DND-41 (cell line): Measurements from ENCODE around the gene TRAPPC2L.

Experiments used
- ATAC-seq: fragments of 200-7000 bp; cut with Tn5 transposase; 3 replicates; pipeline ENCODE4 v1.9.1; 2021; ENCODE audit warnings: low read depth; ENCODE audit not compliant: insufficient read depth
- DNase-seq: peaks from one replicate; pipeline ENCODE4 v3.0.0-alpha.2; 2020
- H2AFZ ChIP-seq: 2 replicates; pipeline ENCODE4 v1.6.0; 2012; ENCODE audit warnings: low read depth, low read length
- H3K27ac ChIP-seq: 2 replicates; pipeline ENCODE4 v1.5.1; 2012; ENCODE audit warnings: low read length, inconsistent platforms
- H3K27me3 ChIP-seq: fragments of 200-600 bp; sonication (generic); 2 replicates; pipeline ENCODE4 v1.6.0; 2012; ENCODE audit warnings: low read length, mild to moderate bottlenecking, inconsistent platforms; ENCODE audit not compliant: insufficient read depth, poor library complexity
- H3K36me3 ChIP-seq: 2 replicates; pipeline ENCODE4 v1.5.1; 2012; ENCODE audit warnings: low read length, inconsistent platforms; ENCODE audit not compliant: insufficient read depth
- H3K4me1 ChIP-seq: 2 replicates; pipeline ENCODE4 v1.5.1; 2012; ENCODE audit warnings: mild to moderate bottlenecking, low read length; ENCODE audit not compliant: insufficient read depth
- H3K4me2 ChIP-seq: 2 replicates; pipeline ENCODE4 v1.6.0; 2012; ENCODE audit warnings: mild to moderate bottlenecking, moderate library complexity, low read length, inconsistent platforms; ENCODE audit not compliant: insufficient read depth
- H3K4me3 ChIP-seq, 2 experiments: fragments of 200-600 bp in 1 of 2; shearing (Covaris generic) in 1 of 2; 2 replicates each; pipeline ENCODE4 v1.5.1; 2012 to 2016; ENCODE audit warnings: inconsistent platforms in 2 of 2, low read length in 2 of 2, mild to moderate bottlenecking in 2 of 2, low read depth in 1 of 2, moderate library complexity in 1 of 2
- H3K79me2 ChIP-seq: 2 replicates; pipeline ENCODE4 v1.6.0; 2012; ENCODE audit warnings: low read length, inconsistent platforms; ENCODE audit not compliant: insufficient read depth
- H3K9ac ChIP-seq: 2 replicates; pipeline ENCODE4 v1.6.0; 2012; ENCODE audit warnings: low read depth, mild to moderate bottlenecking, inconsistent platforms, low read length, moderate library complexity
- H3K9me3 ChIP-seq: 2 replicates; pipeline ENCODE4 v1.5.1; 2012; ENCODE audit warnings: low read length, moderate library complexity, mild to moderate bottlenecking, inconsistent platforms; ENCODE audit not compliant: insufficient read depth, severe bottlenecking
- H4K20me1 ChIP-seq: 2 replicates; pipeline ENCODE4 v1.6.0; 2012; ENCODE audit warnings: low read length; ENCODE audit not compliant: insufficient read depth
- EZH2 ChIP-seq: IDR thresholded peaks from 3 replicates; pipeline ENCODE4 v1.6.1; 2012; ENCODE audit warnings: borderline replicate concordance, low read depth, mild to moderate bottlenecking, moderate library complexity, low read length, inconsistent platforms; ENCODE audit not compliant: severe bottlenecking
- TF ChIP-seq, protein P1 (sequence below): IDR thresholded peaks from 2 replicates; pipeline ENCODE4 v1.5.1; 2012; ENCODE audit warnings: borderline replicate concordance, low read length, moderate library complexity, mild to moderate bottlenecking; ENCODE audit not compliant: poor library complexity, severe bottlenecking; ENCODE audit errors: extremely low read depth

The TRAPPC2L gene

DNA sequence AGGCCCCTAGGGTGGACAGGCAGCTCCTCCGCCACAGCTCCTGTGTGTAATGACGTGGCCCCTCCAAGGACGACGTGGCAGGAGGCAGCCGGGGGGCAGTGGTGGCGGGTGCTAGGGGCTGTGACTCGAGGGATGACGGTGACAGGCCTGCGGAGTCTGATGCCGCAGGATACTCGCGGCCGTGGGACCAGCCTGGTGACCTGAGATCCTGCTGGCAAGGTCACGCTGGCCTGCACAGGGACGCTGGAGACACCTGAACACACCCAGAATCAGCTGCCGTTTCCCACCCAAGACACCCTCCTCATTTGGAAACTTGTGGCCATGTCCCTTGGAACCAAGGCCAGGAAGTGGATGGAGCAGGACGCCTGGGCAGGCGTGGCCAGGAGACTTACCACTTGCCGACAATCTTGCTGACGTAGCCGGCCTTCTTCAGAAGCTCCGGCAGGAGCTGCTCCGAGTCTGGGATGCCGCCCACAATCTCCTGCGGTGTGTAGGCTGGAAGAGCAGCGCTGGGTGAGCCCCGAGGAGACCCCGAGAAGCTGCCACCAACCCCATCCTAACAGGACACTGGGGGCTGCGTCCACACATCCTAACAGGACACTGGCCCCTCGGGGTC lies 16.2 kb upstream of the TRAPPC2L start:
- Histone ChIP-seq H4K20me1 (peaks cover 10% of the 10 kb centered on the region; the same call in 1 of the 2 replicates), H3K9me3 (no peaks in the 10 kb centered on the region), H3K9ac (no peak overlapping the region), H3K4me2 (no peak overlapping the region), H3K4me1 (no peaks in the 10 kb centered on the region), H3K36me3 (peaks cover 24% of the 10 kb centered on the region), H3K79me2 (no peaks in the 10 kb centered on the region), H3K27me3 (no peaks in the 10 kb centered on the region), H2AFZ (no peak overlapping the region), H3K4me3 (no peak overlapping the region), H3K27ac (no peak overlapping the region)
- TF ChIP-seq EZH2: no peak
- TF ChIP-seq, protein P1, sequence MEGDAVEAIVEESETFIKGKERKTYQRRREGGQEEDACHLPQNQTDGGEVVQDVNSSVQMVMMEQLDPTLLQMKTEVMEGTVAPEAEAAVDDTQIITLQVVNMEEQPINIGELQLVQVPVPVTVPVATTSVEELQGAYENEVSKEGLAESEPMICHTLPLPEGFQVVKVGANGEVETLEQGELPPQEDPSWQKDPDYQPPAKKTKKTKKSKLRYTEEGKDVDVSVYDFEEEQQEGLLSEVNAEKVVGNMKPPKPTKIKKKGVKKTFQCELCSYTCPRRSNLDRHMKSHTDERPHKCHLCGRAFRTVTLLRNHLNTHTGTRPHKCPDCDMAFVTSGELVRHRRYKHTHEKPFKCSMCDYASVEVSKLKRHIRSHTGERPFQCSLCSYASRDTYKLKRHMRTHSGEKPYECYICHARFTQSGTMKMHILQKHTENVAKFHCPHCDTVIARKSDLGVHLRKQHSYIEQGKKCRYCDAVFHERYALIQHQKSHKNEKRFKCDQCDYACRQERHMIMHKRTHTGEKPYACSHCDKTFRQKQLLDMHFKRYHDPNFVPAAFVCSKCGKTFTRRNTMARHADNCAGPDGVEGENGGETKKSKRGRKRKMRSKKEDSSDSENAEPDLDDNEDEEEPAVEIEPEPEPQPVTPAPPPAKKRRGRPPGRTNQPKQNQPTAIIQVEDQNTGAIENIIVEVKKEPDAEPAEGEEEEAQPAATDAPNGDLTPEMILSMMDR: no peak
- no peak for DNase-seq
- no peak for ATAC-seq

DNA sequence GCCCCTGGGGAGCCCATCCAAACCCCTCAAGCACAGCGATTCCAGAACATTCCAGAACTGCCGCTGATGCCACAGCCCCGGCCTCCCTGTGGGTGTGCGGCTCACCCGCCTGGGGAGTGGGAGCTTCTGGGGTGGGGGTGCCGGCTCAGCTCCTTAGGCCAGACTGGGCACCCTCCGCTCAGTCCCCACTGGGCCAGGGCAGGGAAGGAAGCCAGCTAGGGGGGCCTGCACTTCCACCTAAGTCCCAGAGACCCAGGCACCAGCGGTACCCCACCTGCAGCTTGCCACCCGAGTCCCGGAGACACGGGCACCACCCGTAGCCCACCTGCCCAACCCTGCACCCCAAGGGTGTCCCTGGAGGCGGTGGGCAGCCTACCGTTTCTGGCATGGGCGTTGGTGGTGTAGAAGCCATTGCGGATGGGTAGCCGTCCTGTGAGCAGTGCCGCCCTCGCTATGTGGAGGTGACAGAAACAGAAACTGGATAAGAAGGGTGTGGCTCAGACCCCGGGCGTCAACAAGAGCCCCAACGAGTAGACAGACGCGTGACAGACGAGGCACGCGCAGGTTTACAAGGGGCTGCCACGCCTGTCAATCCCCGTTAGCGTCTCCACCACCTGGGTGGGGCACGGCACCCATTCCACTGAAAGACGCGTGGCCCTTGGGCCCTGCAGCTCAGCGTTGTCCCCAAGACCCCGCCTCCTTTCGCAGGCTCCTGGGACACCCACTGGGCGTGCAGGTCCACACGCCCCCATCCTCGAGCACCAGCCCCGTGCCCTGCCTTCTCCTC lies 15.2 kb upstream of the TRAPPC2L start:
- no peak overlapping the region for H3K27ac ChIP-seq
- H4K20me1 ChIP-seq: peaks cover 10% of the 10 kb centered on the region; the same call in 1 of the 2 replicates
- no peak overlapping the region for H3K4me3 ChIP-seq

DNA sequence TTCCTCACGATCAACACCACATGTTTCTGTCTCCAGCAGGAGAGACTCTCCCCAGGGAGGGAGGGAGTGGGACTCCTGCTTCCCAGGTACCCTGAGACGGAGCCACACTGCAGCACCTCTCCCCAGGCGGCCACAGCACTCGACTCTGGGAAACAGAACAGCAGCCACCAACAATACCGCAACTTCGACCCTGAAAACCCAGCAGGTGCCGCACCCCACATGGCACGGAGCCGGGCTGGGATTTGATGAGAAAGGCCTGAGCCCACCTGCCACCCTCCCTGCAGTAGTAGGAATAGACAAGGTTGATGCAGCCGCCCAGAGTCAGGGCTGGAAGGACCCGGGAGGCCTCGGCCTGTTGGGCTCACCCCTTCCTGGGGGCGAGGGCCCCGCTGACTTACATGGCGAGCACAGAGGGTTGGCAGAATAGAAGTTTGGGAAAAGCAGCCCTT lies 14.6 kb upstream of the TRAPPC2L start:
- Histone ChIP-seq H3K79me2 (no peaks in the 10 kb centered on the region), H3K27me3 (no peaks in the 10 kb centered on the region), H3K4me1 (no peaks in the 10 kb centered on the region), H3K9ac (no peak overlapping the region), H3K9me3 (no peaks in the 10 kb centered on the region), H3K4me2 (no peak overlapping the region), H2AFZ (no peak overlapping the region), H3K27ac (no peak overlapping the region), H4K20me1 (peaks cover 10% of the 10 kb centered on the region; the same call in 1 of the 2 replicates), H3K4me3 (no peak overlapping the region), H3K36me3 (peaks cover 21% of the 10 kb centered on the region)
- no peak for ATAC-seq
- no peak for DNase-seq
- TF ChIP-seq EZH2: no peak
- TF ChIP-seq, protein P1: no peak

More for the DNA sequence above, 15.2 kb upstream of the TRAPPC2L start:
- H2AFZ ChIP-seq: no peak overlapping the region
- no peak overlapping the region for H3K9ac ChIP-seq
- H3K4me2 ChIP-seq: no peak overlapping the region
- peaks cover 21% of the 10 kb centered on the region for H3K36me3 ChIP-seq
- H3K27me3 ChIP-seq: no peaks in the 10 kb centered on the region
- no peaks in the 10 kb centered on the region for H3K4me1 ChIP-seq
- DNase-seq: no peak
- H3K79me2 ChIP-seq: no peaks in the 10 kb centered on the region
- no peak for TF ChIP-seq EZH2
- TF ChIP-seq, protein P1: no peak
- H3K9me3 ChIP-seq: no peaks in the 10 kb centered on the region
- no peak for ATAC-seq
